Panc1 (cell line): ENCODE data around the gene KDM4D. TPM values are rescaled to one million over a fixed set of nuclear protein-coding genes. Genes with fewer than 3 reads are reported as not detected.
A peak's percentile ranks its signal among the peaks of the same experiment; 100 is the strongest.

Source experiments
- ATAC-seq: fragments of 200-7000 bp; cut with Tn5 transposase; 2 replicates; pipeline ENCODE4 v1.9.1; 2020; ENCODE audit warnings: mild to moderate bottlenecking, moderate library complexity
- BruUV-seq: library from RNA; stranded (reverse); fragments of 400-500 nt; replicated peaks from 2 replicates; lab custom pipeline; 2021; lab: Mats Ljungman, UMichigan
- CTCF ChIA-PET: fragments of 300-600 bp; sonication (Branson Sonifier 250); formaldehyde crosslinking; loops from one replicate; lab custom pipeline; 2022; ENCODE audit warnings: antibody characterized with exemption; lab: Charles Lee
- POLR2A ChIA-PET: fragments of 300-600 bp; sonication (Branson Sonifier 250); formaldehyde crosslinking; loops from one replicate; lab custom pipeline; 2022; ENCODE audit warnings: antibody characterized with exemption; lab: Charles Lee
- DNase-seq: peaks from one replicate; pipeline ENCODE4 v3.0.0-alpha.2; 2010; ENCODE audit warnings: low read depth, low spot score
- H3K27ac ChIP-seq: 2 replicates; pipeline ENCODE4 v1.5.1; 2011; ENCODE audit warnings: mild to moderate bottlenecking, low read length, inconsistent platforms
- H3K27me3 ChIP-seq: fragments of 200-500 bp; sonication (Bioruptor generic); 2 replicates; pipeline ENCODE4 v1.6.0; 2014; ENCODE audit warnings: low read length, inconsistent platforms; ENCODE audit not compliant: control insufficient read depth, insufficient read depth
- H3K36me3 ChIP-seq: fragments of 200-500 bp; sonication (Bioruptor generic); 2 replicates; pipeline ENCODE4 v1.5.1; 2014; ENCODE audit warnings: inconsistent platforms, mild to moderate bottlenecking, low read length, moderate library complexity; ENCODE audit not compliant: control insufficient read depth, insufficient read depth
- H3K4me1 ChIP-seq: 2 replicates; pipeline ENCODE4 v1.5.1; 2011; ENCODE audit warnings: inconsistent platforms, mild to moderate bottlenecking, low read length, moderate library complexity; ENCODE audit not compliant: control insufficient read depth, insufficient read depth
- H3K4me3 ChIP-seq, 2 experiments: 2 replicates each; pipeline ENCODE4 v1.5.1; 2011 to 2012; ENCODE audit warnings: low read depth in 2 of 2, low read length in 2 of 2, mild to moderate bottlenecking in 2 of 2, inconsistent platforms in 1 of 2, moderate library complexity in 1 of 2
- H3K9me3 ChIP-seq: fragments of 200-500 bp; sonication (Bioruptor generic); 2 replicates; pipeline ENCODE4 v1.5.1; 2014; ENCODE audit warnings: low read depth, mild to moderate bottlenecking, inconsistent platforms, low read length, moderate library complexity; ENCODE audit not compliant: control insufficient read depth, insufficient read depth
- CTCF ChIP-seq: fragments of 450-650 bp; IDR thresholded peaks from 2 replicates; pipeline ENCODE4 v1.5.1; 2017; ENCODE audit warnings: mild to moderate bottlenecking
- POLR2AphosphoS5 ChIP-seq: IDR thresholded peaks from 2 replicates; pipeline ENCODE4 v1.6.1; 2012; ENCODE audit warnings: mild to moderate bottlenecking, low read depth, low read length, moderate library complexity
- REST ChIP-seq, 2 experiments: IDR thresholded peaks; 2 replicates each; pipeline ENCODE4 v1.6.1; 2011 to 2012; ENCODE audit warnings: low read depth in 2 of 2, control low read depth in 1 of 2, low read length in 1 of 2, mild to moderate bottlenecking in 1 of 2, moderate library complexity in 1 of 2; ENCODE audit not compliant: insufficient read depth in 1 of 2
- SIN3A ChIP-seq: IDR thresholded peaks from 2 replicates; pipeline ENCODE4 v1.6.1; 2012; ENCODE audit warnings: low read depth, mild to moderate bottlenecking, low read length, moderate library complexity, borderline replicate concordance; ENCODE audit not compliant: insufficient read depth
- TCF7L2 ChIP-seq: IDR thresholded peaks from 2 replicates; pipeline ENCODE4 v1.6.1; 2011; ENCODE audit warnings: mild to moderate bottlenecking, low read depth, low read length, inconsistent platforms
- in situ Hi-C: cut with HindIII; loops from 2 replicates; pipeline ENCODE4 v1.10.0; 2016; ENCODE audit warnings: low sequenced_read_pairs, low pct_unique_long_range_greater_than_20kb
- intact Hi-C: fragments of 100-400 bp; cut with micrococcal nuclease; formaldehyde crosslinking; loops from one replicate; pipeline ENCODE4 v1.10.0; 2022; ENCODE audit not compliant: unreplicated experiment
- total RNA-seq: library from RNA; stranded (reverse); gene quantifications from one replicate; pipeline ENCODE4 v1.2.1, GENCODE V29; 2021; ENCODE audit not compliant: unreplicated experiment

Gene KDM4D
- total RNA-seq, 1 experiment from 2014 or later = 0.87 TPM

- CTCF ChIA-PET = no interaction called here
- in situ Hi-C loops (no loop called here), intact Hi-C loops (no loop called here)
- ATAC-seq (no peak), DNase-seq (no peak)
- no peaks in the 10 kb centered on the region for H3K9me3 ChIP-seq
- no peak overlapping the region for H3K4me3 ChIP-seq
- TF ChIP-seq TCF7L2 (no peak), SIN3A (no peak), CTCF (no peak)
- no TSS peak for BruUV-seq
- H3K27me3 ChIP-seq = peaks cover 19% of the 10 kb centered on the region
- POLR2A ChIA-PET = no interaction called here
- no peaks in the 10 kb centered on the region for H3K4me1 ChIP-seq
- no peaks in the 10 kb centered on the region for H3K36me3 ChIP-seq
- H3K27ac ChIP-seq = no peak overlapping the region
Observed at GRCh38 chr11:94993400-94993943, 20.0 kb downstream of the KDM4D start.

GRCh38 chr11:94997437-94997836, 23.9 kb downstream of the KDM4D start:
- DNase-seq (no peak), ATAC-seq (no peak)
- Histone ChIP-seq H3K36me3 (no peaks in the 10 kb centered on the region), H3K27me3 (peaks cover 5% of the 10 kb centered on the region), H3K4me1 (no peaks in the 10 kb centered on the region), H3K27ac (no peak overlapping the region), H3K4me3 (no peak overlapping the region), H3K9me3 (no peaks in the 10 kb centered on the region)
- no TSS peak for BruUV-seq
- in situ Hi-C loops (no loop called here), intact Hi-C loops (no loop called here)
- TF ChIP-seq TCF7L2 (no peak), SIN3A (no peak), CTCF (peak; percentile 10; the same call in 1 of the 2 replicates), REST (IDR thresholded peaks at IDR 0.05; ENCODE audit: insufficient read depth in 1 of 2, low read depth in 2 of 2, low read length in 1 of 2) (no peak), POLR2AphosphoS5 (no peak)
- ChIA-PET CTCF (no interaction called here), POLR2A (no interaction called here)
